GM12878 (cell line): ENCODE results near the gene BIN1.

ENCODE experiments used
- BCL11A ChIP-seq: IDR thresholded peaks from 2 replicates; pipeline ENCODE4 v1.6.1; 2011; ENCODE audit warnings: low read depth, low read length
- CEBPB ChIP-seq, 2 experiments: fragments of 150-350 bp in 1 of 2; IDR thresholded peaks; 2 replicates each; pipeline ENCODE4 v1.6.1; 2012 to 2014; ENCODE audit warnings: low read depth in 2 of 2, low read length in 2 of 2, borderline replicate concordance in 1 of 2, inconsistent platforms in 1 of 2
- EZH2 ChIP-seq: IDR thresholded peaks from 2 replicates; pipeline ENCODE4 v1.6.1; 2012; ENCODE audit warnings: low read depth, mild to moderate bottlenecking, control low read depth, inconsistent platforms, low read length, borderline replicate concordance; ENCODE audit not compliant: control insufficient read depth
- HDAC2 ChIP-seq: fragments of 200-600 bp; sonication (generic); IDR thresholded peaks from 2 replicates; pipeline ENCODE4 v1.6.1; 2017
- NFIC ChIP-seq: IDR thresholded peaks from 2 replicates; pipeline ENCODE4 v1.6.1; 2012; ENCODE audit warnings: low read depth, mild to moderate bottlenecking, inconsistent platforms, low read length, moderate library complexity
- RAD21 ChIP-seq: IDR thresholded peaks from 2 replicates; pipeline ENCODE4 v1.6.1; 2011; ENCODE audit warnings: mild to moderate bottlenecking, low read depth, low read length, moderate library complexity; ENCODE audit not compliant: insufficient read depth
- RCOR1 ChIP-seq: conservative IDR thresholded peaks from 2 replicates; pipeline ENCODE4 v1.6.1; 2012; ENCODE audit warnings: low read depth, low read length, improper control_type of control experiment
- SIN3A ChIP-seq: IDR thresholded peaks from 2 replicates; pipeline ENCODE4 v1.6.1; 2012; ENCODE audit warnings: low read depth, low read length, improper control_type of control experiment
- SP1 ChIP-seq: IDR thresholded peaks from one replicate; pipeline ENCODE4 v1.6.1; 2011; ENCODE audit warnings: low read depth, low read length
- SUZ12 ChIP-seq: fragments of 200-600 bp; sonication (generic); IDR thresholded peaks from one replicate; pipeline ENCODE4 v1.6.1; 2018; ENCODE audit warnings: antibody characterized with exemption, mild to moderate bottlenecking; ENCODE audit not compliant: unreplicated experiment
- TF ChIP-seq, protein P1 (sequence below), 3 experiments: IDR thresholded peaks in 2 of 3; conservative IDR thresholded peaks in 1 of 3; 2 replicates each; pipeline ENCODE4 v1.5.1; 2011; ENCODE audit warnings: low read depth in 3 of 3, low read length in 3 of 3, mild to moderate bottlenecking in 3 of 3, control low read depth in 2 of 3, moderate library complexity in 2 of 3, inconsistent platforms in 1 of 3, mixed read lengths in 1 of 3; ENCODE audit not compliant: control insufficient read depth in 2 of 3, insufficient read depth in 1 of 3; ENCODE audit errors: extremely low read depth in 1 of 3
- TF ChIP-seq, protein P2 (sequence below): fragments of 450-650 bp; IDR thresholded peaks from 2 replicates; pipeline ENCODE4 v1.6.1; 2017; ENCODE audit warnings: mild to moderate bottlenecking
- TF ChIP-seq, protein P3 (sequence below): IDR thresholded peaks from 2 replicates; pipeline ENCODE4 v1.6.1; 2012; ENCODE audit warnings: mild to moderate bottlenecking, low read depth, low read length

DNA sequence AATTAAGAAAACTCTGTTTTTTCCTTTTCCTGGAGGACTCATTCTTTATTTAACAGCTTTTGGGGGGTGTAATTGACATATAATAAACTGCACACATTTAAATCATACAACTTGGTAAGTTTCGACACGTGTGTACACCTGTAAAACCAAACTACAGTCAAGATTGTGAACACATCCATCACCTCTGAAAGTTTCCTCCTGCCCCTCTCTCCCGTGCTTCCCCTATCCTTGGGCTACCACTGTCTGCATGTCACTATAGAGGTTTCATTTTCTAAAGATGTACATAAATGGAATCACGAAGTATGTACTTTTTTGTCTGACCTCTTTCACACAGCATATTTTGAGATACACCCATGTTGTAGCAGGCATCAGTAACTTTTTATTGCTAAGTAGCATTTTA lies 100.0 kb downstream of the BIN1 start:
- TF ChIP-seq, protein P1, sequence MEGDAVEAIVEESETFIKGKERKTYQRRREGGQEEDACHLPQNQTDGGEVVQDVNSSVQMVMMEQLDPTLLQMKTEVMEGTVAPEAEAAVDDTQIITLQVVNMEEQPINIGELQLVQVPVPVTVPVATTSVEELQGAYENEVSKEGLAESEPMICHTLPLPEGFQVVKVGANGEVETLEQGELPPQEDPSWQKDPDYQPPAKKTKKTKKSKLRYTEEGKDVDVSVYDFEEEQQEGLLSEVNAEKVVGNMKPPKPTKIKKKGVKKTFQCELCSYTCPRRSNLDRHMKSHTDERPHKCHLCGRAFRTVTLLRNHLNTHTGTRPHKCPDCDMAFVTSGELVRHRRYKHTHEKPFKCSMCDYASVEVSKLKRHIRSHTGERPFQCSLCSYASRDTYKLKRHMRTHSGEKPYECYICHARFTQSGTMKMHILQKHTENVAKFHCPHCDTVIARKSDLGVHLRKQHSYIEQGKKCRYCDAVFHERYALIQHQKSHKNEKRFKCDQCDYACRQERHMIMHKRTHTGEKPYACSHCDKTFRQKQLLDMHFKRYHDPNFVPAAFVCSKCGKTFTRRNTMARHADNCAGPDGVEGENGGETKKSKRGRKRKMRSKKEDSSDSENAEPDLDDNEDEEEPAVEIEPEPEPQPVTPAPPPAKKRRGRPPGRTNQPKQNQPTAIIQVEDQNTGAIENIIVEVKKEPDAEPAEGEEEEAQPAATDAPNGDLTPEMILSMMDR (IDR thresholded peaks at IDR 0.05 in 2 of 3, conservative IDR thresholded peaks at IDR 0.05 in 1 of 3; ENCODE audit: control insufficient read depth in 2 of 3, extremely low read depth in 1 of 3, insufficient read depth in 1 of 3, low read depth in 3 of 3, low read length in 3 of 3), result no peak
- TF ChIP-seq, protein P2, sequence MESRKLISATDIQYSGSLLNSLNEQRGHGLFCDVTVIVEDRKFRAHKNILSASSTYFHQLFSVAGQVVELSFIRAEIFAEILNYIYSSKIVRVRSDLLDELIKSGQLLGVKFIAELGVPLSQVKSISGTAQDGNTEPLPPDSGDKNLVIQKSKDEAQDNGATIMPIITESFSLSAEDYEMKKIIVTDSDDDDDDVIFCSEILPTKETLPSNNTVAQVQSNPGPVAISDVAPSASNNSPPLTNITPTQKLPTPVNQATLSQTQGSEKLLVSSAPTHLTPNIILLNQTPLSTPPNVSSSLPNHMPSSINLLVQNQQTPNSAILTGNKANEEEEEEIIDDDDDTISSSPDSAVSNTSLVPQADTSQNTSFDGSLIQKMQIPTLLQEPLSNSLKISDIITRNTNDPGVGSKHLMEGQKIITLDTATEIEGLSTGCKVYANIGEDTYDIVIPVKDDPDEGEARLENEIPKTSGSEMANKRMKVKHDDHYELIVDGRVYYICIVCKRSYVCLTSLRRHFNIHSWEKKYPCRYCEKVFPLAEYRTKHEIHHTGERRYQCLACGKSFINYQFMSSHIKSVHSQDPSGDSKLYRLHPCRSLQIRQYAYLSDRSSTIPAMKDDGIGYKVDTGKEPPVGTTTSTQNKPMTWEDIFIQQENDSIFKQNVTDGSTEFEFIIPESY, result no peak
- TF ChIP-seq NFIC (no peak), BCL11A (no peak), RAD21 (no peak), RCOR1 (no peak), SUZ12 (no peak), CEBPB (IDR thresholded peaks at IDR 0.05; ENCODE audit: borderline replicate concordance in 1 of 2, low read depth in 2 of 2, low read length in 2 of 2) (no peak), SIN3A (no peak), SP1 (no peak), HDAC2 (no peak), EZH2 (no peak)
- TF ChIP-seq, protein P3, sequence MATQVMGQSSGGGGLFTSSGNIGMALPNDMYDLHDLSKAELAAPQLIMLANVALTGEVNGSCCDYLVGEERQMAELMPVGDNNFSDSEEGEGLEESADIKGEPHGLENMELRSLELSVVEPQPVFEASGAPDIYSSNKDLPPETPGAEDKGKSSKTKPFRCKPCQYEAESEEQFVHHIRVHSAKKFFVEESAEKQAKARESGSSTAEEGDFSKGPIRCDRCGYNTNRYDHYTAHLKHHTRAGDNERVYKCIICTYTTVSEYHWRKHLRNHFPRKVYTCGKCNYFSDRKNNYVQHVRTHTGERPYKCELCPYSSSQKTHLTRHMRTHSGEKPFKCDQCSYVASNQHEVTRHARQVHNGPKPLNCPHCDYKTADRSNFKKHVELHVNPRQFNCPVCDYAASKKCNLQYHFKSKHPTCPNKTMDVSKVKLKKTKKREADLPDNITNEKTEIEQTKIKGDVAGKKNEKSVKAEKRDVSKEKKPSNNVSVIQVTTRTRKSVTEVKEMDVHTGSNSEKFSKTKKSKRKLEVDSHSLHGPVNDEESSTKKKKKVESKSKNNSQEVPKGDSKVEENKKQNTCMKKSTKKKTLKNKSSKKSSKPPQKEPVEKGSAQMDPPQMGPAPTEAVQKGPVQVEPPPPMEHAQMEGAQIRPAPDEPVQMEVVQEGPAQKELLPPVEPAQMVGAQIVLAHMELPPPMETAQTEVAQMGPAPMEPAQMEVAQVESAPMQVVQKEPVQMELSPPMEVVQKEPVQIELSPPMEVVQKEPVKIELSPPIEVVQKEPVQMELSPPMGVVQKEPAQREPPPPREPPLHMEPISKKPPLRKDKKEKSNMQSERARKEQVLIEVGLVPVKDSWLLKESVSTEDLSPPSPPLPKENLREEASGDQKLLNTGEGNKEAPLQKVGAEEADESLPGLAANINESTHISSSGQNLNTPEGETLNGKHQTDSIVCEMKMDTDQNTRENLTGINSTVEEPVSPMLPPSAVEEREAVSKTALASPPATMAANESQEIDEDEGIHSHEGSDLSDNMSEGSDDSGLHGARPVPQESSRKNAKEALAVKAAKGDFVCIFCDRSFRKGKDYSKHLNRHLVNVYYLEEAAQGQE, result no peak
